Skeletal muscle satellite cell (primary cell): ENCODE data around the gene ARF6.

Source experiments
- H3K27me3 ChIP-seq: 2 replicates; pipeline ENCODE4 v1.7.0; 2013; ENCODE audit warnings: low read length; ENCODE audit not compliant: control insufficient read depth, insufficient read depth
- H3K36me3 ChIP-seq: 2 replicates; pipeline ENCODE4 v1.7.0; 2013; ENCODE audit warnings: mild to moderate bottlenecking, control low read depth, low read length; ENCODE audit not compliant: insufficient read depth
- H3K4me1 ChIP-seq: 2 replicates; pipeline ENCODE4 v1.7.0; 2013; ENCODE audit warnings: low read length; ENCODE audit not compliant: control insufficient read depth, insufficient read depth
- H3K4me2 ChIP-seq: 2 replicates; pipeline ENCODE4 v1.7.0; 2013; ENCODE audit warnings: mild to moderate bottlenecking, low read length
- H3K4me3 ChIP-seq: 2 replicates; pipeline ENCODE4 v1.7.0; 2013; ENCODE audit warnings: low read length
- H3K9ac ChIP-seq: 2 replicates; pipeline ENCODE4 v1.7.0; 2013; ENCODE audit warnings: mild to moderate bottlenecking, low read depth, low read length, moderate library complexity
- H3K9me3 ChIP-seq: replicated peaks from 2 replicates; pipeline ENCODE4 v1.7.0; 2013; ENCODE audit warnings: mild to moderate bottlenecking, control low read depth, low read length

Gene ARF6

DNA sequence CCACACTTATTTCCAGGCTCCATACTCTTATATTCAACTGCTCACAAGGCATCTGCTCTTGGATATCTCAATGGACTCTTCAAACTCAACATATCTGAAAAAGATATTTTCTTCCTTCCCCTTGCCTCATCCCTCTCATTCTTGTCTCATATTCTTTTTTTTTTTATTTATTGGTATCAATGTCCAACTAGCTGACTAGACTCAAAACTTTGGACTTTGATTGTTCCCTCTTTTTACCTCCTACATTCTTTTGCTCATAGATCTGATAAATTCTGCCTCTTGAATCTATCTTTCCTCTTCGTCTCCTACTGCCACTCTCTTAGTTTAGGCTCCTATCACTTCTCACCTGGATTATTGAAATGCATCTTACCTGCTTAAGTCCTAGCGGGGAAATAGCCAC lies 25.8 kb downstream of the ARF6 start:
- Histone ChIP-seq H3K9me3 (no peaks in the 10 kb centered on the region), H3K27me3 (no peaks in the 10 kb centered on the region), H3K9ac (no peak overlapping the region), H3K4me1 (no peaks in the 10 kb centered on the region), H3K36me3 (no peaks in the 10 kb centered on the region), H3K4me2 (no peak overlapping the region), H3K4me3 (no peak overlapping the region)

GRCh38 chr14:49919825-49920659 lies 27.2 kb downstream of the ARF6 start:
- no peaks in the 10 kb centered on the region for H3K4me1 ChIP-seq
- H3K4me3 ChIP-seq: no peak overlapping the region
- no peak overlapping the region for H3K9ac ChIP-seq
- no peak overlapping the region for H3K4me2 ChIP-seq
- H3K9me3 ChIP-seq: no peaks in the 10 kb centered on the region
- no peaks in the 10 kb centered on the region for H3K36me3 ChIP-seq
- H3K27me3 ChIP-seq: no peaks in the 10 kb centered on the region

DNA sequence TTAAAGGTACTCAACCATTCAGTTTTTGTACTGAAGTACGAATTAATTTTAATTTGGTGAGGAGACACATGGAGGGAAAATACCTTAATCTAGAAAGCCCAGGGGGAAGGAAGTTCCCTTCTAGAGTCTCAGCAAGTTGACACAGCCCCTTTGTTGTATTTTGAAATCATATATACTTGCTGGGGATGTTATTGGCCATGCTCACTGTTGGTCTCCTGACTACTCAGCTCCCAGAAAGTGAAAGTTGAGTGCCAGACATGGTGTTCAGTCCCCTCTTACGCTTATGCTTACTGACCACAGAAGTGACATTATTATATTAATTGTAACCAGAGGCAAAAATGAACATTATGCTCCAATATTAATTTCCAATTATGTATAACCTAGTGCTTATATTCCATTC lies 28.1 kb downstream of the ARF6 start:
- Histone ChIP-seq H3K36me3 (no peaks in the 10 kb centered on the region), H3K4me3 (no peak overlapping the region), H3K27me3 (no peaks in the 10 kb centered on the region), H3K4me1 (no peaks in the 10 kb centered on the region), H3K4me2 (no peak overlapping the region), H3K9me3 (no peaks in the 10 kb centered on the region), H3K9ac (no peak overlapping the region)

- H3K36me3 ChIP-seq: no peaks in the 10 kb centered on the region
- H3K4me2 ChIP-seq: no peak overlapping the region
- H3K9ac ChIP-seq: no peak overlapping the region
- no peaks in the 10 kb centered on the region for H3K4me1 ChIP-seq
- H3K4me3 ChIP-seq: no peak overlapping the region
- no peaks in the 10 kb centered on the region for H3K9me3 ChIP-seq
- H3K27me3 ChIP-seq: no peaks in the 10 kb centered on the region
Measured at GRCh38 chr14:49921401-49921800, 28.5 kb downstream of the ARF6 start.

- no peak overlapping the region for H3K4me2 ChIP-seq
- no peak overlapping the region for H3K4me3 ChIP-seq
- no peaks in the 10 kb centered on the region for H3K36me3 ChIP-seq
- H3K9me3 ChIP-seq: no peaks in the 10 kb centered on the region
- H3K27me3 ChIP-seq: no peaks in the 10 kb centered on the region
- H3K4me1 ChIP-seq: no peaks in the 10 kb centered on the region
- no peak overlapping the region for H3K9ac ChIP-seq
Measured at GRCh38 chr14:49923442-49923841, 30.6 kb downstream of the ARF6 start.

- Histone ChIP-seq H3K36me3 (no peaks in the 10 kb centered on the region), H3K4me1 (no peaks in the 10 kb centered on the region), H3K4me3 (no peak overlapping the region), H3K4me2 (no peak overlapping the region), H3K9ac (no peak overlapping the region), H3K27me3 (no peaks in the 10 kb centered on the region), H3K9me3 (no peaks in the 10 kb centered on the region)
Measured at GRCh38 chr14:49923881-49924280, 31.0 kb downstream of the ARF6 start.

- no peaks in the 10 kb centered on the region for H3K9me3 ChIP-seq
- H3K9ac ChIP-seq: no peak overlapping the region
- no peaks in the 10 kb centered on the region for H3K36me3 ChIP-seq
- no peak overlapping the region for H3K4me2 ChIP-seq
- no peaks in the 10 kb centered on the region for H3K27me3 ChIP-seq
- H3K4me3 ChIP-seq: no peak overlapping the region
- no peaks in the 10 kb centered on the region for H3K4me1 ChIP-seq
Measured at GRCh38 chr14:49924852-49925251, 32.0 kb downstream of the ARF6 start.

GRCh38 chr14:49926803-49927202 lies 33.9 kb downstream of the ARF6 start:
- no peaks in the 10 kb centered on the region for H3K4me1 ChIP-seq
- H3K9me3 ChIP-seq: no peaks in the 10 kb centered on the region
- H3K4me3 ChIP-seq: no peak overlapping the region
- no peak overlapping the region for H3K4me2 ChIP-seq
- H3K9ac ChIP-seq: no peak overlapping the region
- H3K36me3 ChIP-seq: no peaks in the 10 kb centered on the region
- H3K27me3 ChIP-seq: no peaks in the 10 kb centered on the region

- Histone ChIP-seq H3K4me1 (no peaks in the 10 kb centered on the region), H3K27me3 (no peaks in the 10 kb centered on the region), H3K4me3 (no peak overlapping the region), H3K36me3 (no peaks in the 10 kb centered on the region), H3K9me3 (no peaks in the 10 kb centered on the region), H3K9ac (no peak overlapping the region), H3K4me2 (no peak overlapping the region)
Measured at GRCh38 chr14:49928015-49928414, 35.1 kb downstream of the ARF6 start.

DNA sequence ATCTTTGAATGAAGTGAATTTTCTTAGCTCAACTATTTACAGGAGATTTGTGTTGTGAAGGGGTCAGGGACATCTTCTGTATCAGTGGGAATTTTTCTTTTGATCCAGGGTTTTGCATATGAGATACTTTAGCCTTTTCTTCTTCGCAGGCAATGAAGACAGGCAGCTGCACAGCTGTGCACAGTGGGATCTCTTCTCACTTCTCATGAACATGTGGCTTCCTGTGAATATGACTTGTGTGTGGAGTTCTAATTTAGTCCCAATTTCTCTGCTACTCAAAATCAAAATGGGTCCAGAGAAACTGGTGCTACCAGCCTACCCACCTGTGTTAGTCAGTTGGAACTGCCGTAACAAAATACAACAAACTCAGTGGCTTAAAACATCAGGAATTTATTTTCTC lies 37.8 kb downstream of the ARF6 start:
- Histone ChIP-seq H3K4me2 (no peak overlapping the region), H3K36me3 (no peaks in the 10 kb centered on the region), H3K9ac (no peak overlapping the region), H3K9me3 (no peaks in the 10 kb centered on the region), H3K27me3 (no peaks in the 10 kb centered on the region), H3K4me1 (no peaks in the 10 kb centered on the region), H3K4me3 (no peak overlapping the region)

GRCh38 chr14:49931523-49931922 lies 38.6 kb downstream of the ARF6 start:
- no peak overlapping the region for H3K4me2 ChIP-seq
- H3K27me3 ChIP-seq: no peaks in the 10 kb centered on the region
- no peaks in the 10 kb centered on the region for H3K36me3 ChIP-seq
- no peaks in the 10 kb centered on the region for H3K4me1 ChIP-seq
- H3K9ac ChIP-seq: no peak overlapping the region
- H3K4me3 ChIP-seq: no peak overlapping the region
- H3K9me3 ChIP-seq: no peaks in the 10 kb centered on the region

DNA sequence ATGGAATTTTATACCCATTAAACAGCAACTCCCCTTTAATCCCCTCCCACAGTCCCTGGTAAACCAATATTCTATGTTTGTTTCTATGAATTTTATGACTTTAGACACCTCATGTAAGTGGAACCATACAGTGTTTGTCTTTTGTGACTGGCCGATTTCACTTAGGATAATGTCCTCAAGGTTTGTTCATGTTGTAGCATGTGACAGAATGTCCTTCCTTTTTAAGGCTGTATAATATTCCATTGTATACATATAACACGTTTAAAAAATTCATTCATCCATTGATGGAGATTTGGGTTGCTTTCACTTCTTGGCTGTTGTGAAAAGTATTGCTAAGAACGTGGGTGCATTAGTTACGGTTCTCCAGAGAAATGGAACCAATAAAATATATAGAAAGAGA lies 40.2 kb downstream of the ARF6 start:
- Histone ChIP-seq H3K9me3 (no peaks in the 10 kb centered on the region), H3K4me3 (no peak overlapping the region), H3K36me3 (no peaks in the 10 kb centered on the region)

More for the DNA sequence above, 40.2 kb downstream of the ARF6 start:
- Histone ChIP-seq H3K27me3 (no peaks in the 10 kb centered on the region), H3K4me1 (no peaks in the 10 kb centered on the region), H3K4me2 (no peak overlapping the region), H3K9ac (no peak overlapping the region)
